Kidney (tissue), 14 donors: ENCODE data around the gene CCDC188. TPM values are rescaled to one million over a fixed set of nuclear protein-coding genes. Genes with fewer than 3 reads are reported as not detected.

Source experiments
- DNase-seq, 5 donors: peaks; one replicate each; pipeline ENCODE4 v3.0.0-alpha.2; 2013 to 2020
- FAIRE-seq: peaks from 2 replicates; lab custom pipeline; 2012; peaks lifted over from hg19 to GRCh38; lab: Jason Lieb, UNC
- H3K27ac ChIP-seq, 2 donors: one replicate each; pipeline ENCODE4 v1.7.0; 2013; ENCODE audit warnings: low read depth in 2 of 2, low read length in 2 of 2, inconsistent platforms in 1 of 2
- H3K27me3 ChIP-seq: one replicate; pipeline ENCODE4 v1.7.1; 2013; ENCODE audit warnings: low read length, inconsistent platforms; ENCODE audit not compliant: control insufficient read depth, insufficient read depth
- H3K36me3 ChIP-seq, 3 donors: one replicate each; pipeline versions ENCODE4 v1.7.0 to v1.7.1; 2013; ENCODE audit warnings: low read length in 3 of 3, control low read depth in 1 of 3, inconsistent platforms in 1 of 3; ENCODE audit not compliant: insufficient read depth in 3 of 3, control insufficient read depth in 2 of 3
- H3K4me1 ChIP-seq, 3 donors: one replicate each; pipeline versions ENCODE4 v1.7.0 to v1.7.1; 2013; ENCODE audit warnings: low read length in 3 of 3, inconsistent platforms in 1 of 3, low read depth in 1 of 3; ENCODE audit not compliant: control insufficient read depth in 2 of 3, insufficient read depth in 2 of 3
- H3K4me3 ChIP-seq, 3 donors: one replicate each; pipeline versions ENCODE4 v1.7.0 to v1.8.1; 2013; ENCODE audit warnings: low read length in 3 of 3, control low read depth in 1 of 3, inconsistent platforms in 1 of 3
- H3K9ac ChIP-seq, 3 donors: one replicate each; pipeline versions ENCODE4 v1.7.0 to v1.7.1; 2013; ENCODE audit warnings: low read length in 3 of 3, control low read depth in 1 of 3, inconsistent platforms in 1 of 3
- H3K9me3 ChIP-seq, 3 donors: one replicate each; pipeline versions ENCODE4 v1.7.0 to v1.7.1; 2013; ENCODE audit warnings: low read length in 3 of 3, control low read depth in 1 of 3, inconsistent platforms in 1 of 3; ENCODE audit not compliant: control insufficient read depth in 2 of 3, insufficient read depth in 1 of 3
- CTCF ChIP-seq: IDR thresholded peaks from 3 replicates; pipeline ENCODE4 v1.5.1; 2012; ENCODE audit warnings: mild to moderate bottlenecking, moderate library complexity, borderline replicate concordance; ENCODE audit not compliant: insufficient read depth; ENCODE audit errors: extremely low read depth
- intact Hi-C: fragments of 100-400 bp; cut with DNase I; formaldehyde crosslinking; loops from one replicate; pipeline ENCODE4 v1.11.1; 2022
- polyA plus RNA-seq: library from polyadenylated mRNA; stranded (reverse); fragments of 350-450 nt; fragmentation: Illumina TruSeq; extraction: RNeasy Lipid Tissue Mini Kit (QIAGEN cat#74804); gene quantifications from one replicate; pipeline ENCODE4 v1.2.3, GENCODE V29; 2014; ENCODE audit warnings: low read depth, low replicate concordance; ENCODE audit not compliant: insufficient read depth
- total RNA-seq: library from RNA; stranded (reverse); fragmentation: NEBNext Ultra II Directional; extraction: Animal tissue kit (Norgen Biotek cat#: 25700); gene quantifications from one replicate; pipeline ENCODE4 v1.2.1, GENCODE V29; 2021
- donor health status: control.
- donor health status: control.
- donor health status: control.
- donor health status: control.
- donor health status: control.
- donor health status: DM: yes; HTN: yes; CAD: no.
- donor health status: Normal renal cell carcinoma (clear cell type).

The CCDC188 gene
- total and polyA plus RNA-seq, 2 donors from 2014 or later, result 0.54 to 2.8 TPM

- Histone ChIP-seq H3K9me3 (no peaks in the 10 kb centered on the region), H3K4me1 (no peaks in the 10 kb centered on the region), H3K27ac (no peak overlapping the region), H3K9ac (no peak overlapping the region), H3K27me3 (no peaks in the 10 kb centered on the region), H3K4me3 (no peak overlapping the region), H3K36me3 (no peaks in the 10 kb centered on the region)
- no peak for TF ChIP-seq CTCF
- intact Hi-C loops, result no loop called here
- FAIRE-seq (no peak), DNase-seq (no peak)
Measured at GRCh38 chr22:20183823-20184222, 33.0 kb upstream of the CCDC188 start.

DNA sequence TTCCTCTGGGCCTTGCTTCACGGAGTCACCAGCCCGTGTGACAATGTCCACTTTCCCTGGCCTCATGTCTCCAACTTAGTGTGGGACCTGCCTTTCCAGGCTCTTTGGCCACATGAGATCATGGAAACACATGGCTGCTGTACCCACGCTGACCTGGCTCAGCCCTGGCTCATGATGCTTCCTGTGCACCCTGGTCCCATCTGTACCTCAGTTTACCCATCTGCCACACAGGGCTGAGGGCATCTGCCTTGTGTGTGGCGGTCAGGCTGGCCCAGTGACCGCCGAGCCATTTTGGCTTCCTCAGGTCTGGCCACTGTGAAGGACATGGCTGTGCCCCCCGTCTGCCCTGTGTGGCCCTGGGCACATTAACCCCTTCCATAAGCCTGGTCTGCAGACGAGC lies 32.2 kb upstream of the CCDC188 start:
- intact Hi-C loops, result no loop called here
- H3K27ac ChIP-seq, result no peak overlapping the region
- no peak for DNase-seq
- no peaks in the 10 kb centered on the region for H3K36me3 ChIP-seq
- FAIRE-seq, result no peak
- no peak overlapping the region for H3K9ac ChIP-seq
- no peaks in the 10 kb centered on the region for H3K9me3 ChIP-seq
- H3K27me3 ChIP-seq, result no peaks in the 10 kb centered on the region
- no peak for TF ChIP-seq CTCF
- no peaks in the 10 kb centered on the region for H3K4me1 ChIP-seq
- no peak overlapping the region for H3K4me3 ChIP-seq

DNA sequence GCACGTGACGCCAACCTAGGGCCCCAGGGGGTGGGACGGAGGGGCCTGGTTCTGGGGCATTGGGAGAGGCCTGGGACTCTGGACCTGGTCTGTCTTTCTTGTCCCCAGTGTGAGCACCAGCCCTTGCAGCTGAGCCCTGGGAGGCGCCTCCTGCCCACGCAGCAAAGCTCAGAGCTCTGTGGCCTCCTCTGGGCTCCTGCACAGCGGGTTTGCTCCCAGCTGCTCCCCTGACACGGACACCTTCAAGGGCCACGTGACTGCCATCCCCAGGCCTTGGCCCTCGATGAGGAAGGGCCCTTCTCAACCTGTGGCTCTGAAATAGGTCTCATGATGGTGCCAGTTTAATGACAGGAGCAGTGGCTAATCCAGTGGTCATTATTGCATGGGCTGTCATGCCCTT lies 31.5 kb upstream of the CCDC188 start:
- DNase-seq (no peak), FAIRE-seq (no peak)
- no peaks in the 10 kb centered on the region for H3K4me1 ChIP-seq
- no peaks in the 10 kb centered on the region for H3K9me3 ChIP-seq
- intact Hi-C loops, result no loop called here
- H3K9ac ChIP-seq, result no peak overlapping the region
- TF ChIP-seq CTCF, result no peak
- no peak overlapping the region for H3K4me3 ChIP-seq
- no peak overlapping the region for H3K27ac ChIP-seq
- no peaks in the 10 kb centered on the region for H3K36me3 ChIP-seq
- H3K27me3 ChIP-seq, result no peaks in the 10 kb centered on the region

- H3K4me1 ChIP-seq, result no peaks in the 10 kb centered on the region
- H3K9ac ChIP-seq, result no peak overlapping the region
- no peak for DNase-seq
- no peak for TF ChIP-seq CTCF
- H3K4me3 ChIP-seq, result no peak overlapping the region
- no peak overlapping the region for H3K27ac ChIP-seq
- H3K36me3 ChIP-seq, result no peaks in the 10 kb centered on the region
- no peak for FAIRE-seq
- no peaks in the 10 kb centered on the region for H3K27me3 ChIP-seq
- no peaks in the 10 kb centered on the region for H3K9me3 ChIP-seq
- intact Hi-C loops, result no loop called here
Measured at GRCh38 chr22:20181884-20182236, 31.0 kb upstream of the CCDC188 start.
